IMR-90 (cell line): ENCODE measurements around the gene A4GALT. TPM values are rescaled to one million over a fixed set of nuclear protein-coding genes. Genes with fewer than 3 reads are reported as not detected.

Experiments used
- ATAC-seq: fragments of 200-7000 bp; cut with Tn5 transposase; 2 replicates; pipeline ENCODE4 v1.9.1; 2020; ENCODE audit warnings: low read depth, mild to moderate bottlenecking, moderate library complexity
- BruUV-seq: library from RNA; stranded (reverse); fragments of 400-500 nt; replicated peaks from 2 replicates; lab custom pipeline; 2021; lab: Mats Ljungman, UMichigan
- CTCF ChIA-PET: fragments of 300-600 bp; formaldehyde crosslinking; extraction: SDS; loops from one replicate; lab custom pipeline; 2021; ENCODE audit warnings: antibody characterized with exemption; lab: Yijun Ruan, JAX
- POLR2A ChIA-PET: fragments of 300-600 bp; sonication (Branson Sonifier 250); formaldehyde crosslinking; loops from one replicate; lab custom pipeline; 2022; ENCODE audit warnings: antibody characterized with exemption; ENCODE audit not compliant: unreplicated experiment; lab: Charles Lee
- DNase-seq: peaks from one replicate; pipeline ENCODE4 v3.0.0; 2013
- H2AFZ ChIP-seq: replicated peaks from 2 replicates; pipeline ENCODE3; 2013; ENCODE audit warnings: low read length, mild to moderate bottlenecking; ENCODE audit not compliant: poor library complexity
- H2AK5ac ChIP-seq: 2 replicates; pipeline ENCODE4 v1.6.1; 2013; ENCODE audit warnings: low read depth, low read length, inconsistent platforms
- H2AK9ac ChIP-seq: replicated peaks from 2 replicates; pipeline ENCODE3; 2013; ENCODE audit warnings: mild to moderate bottlenecking, low read depth, low read length, moderate library complexity; ENCODE audit not compliant: poor library complexity
- H2BK120ac ChIP-seq: 2 replicates; pipeline ENCODE4 v1.6.1; 2013; ENCODE audit warnings: low read depth, low read length, inconsistent platforms
- H2BK15ac ChIP-seq: 3 replicates; pipeline ENCODE4 v1.6.1; 2013; ENCODE audit warnings: low read depth, low read length, inconsistent platforms
- H2BK20ac ChIP-seq: 2 replicates; pipeline ENCODE4 v1.6.1; 2013; ENCODE audit warnings: low read depth, mild to moderate bottlenecking, inconsistent platforms, low read length, moderate library complexity
- H2BK5ac ChIP-seq: 2 replicates; pipeline ENCODE4 v1.6.1; 2013; ENCODE audit warnings: mild to moderate bottlenecking, low read depth, low read length, inconsistent platforms; ENCODE audit not compliant: poor library complexity, severe bottlenecking
- H3K14ac ChIP-seq: replicated peaks from 2 replicates; pipeline ENCODE4 v1.6.1; 2013; ENCODE audit warnings: low read depth, low read length, inconsistent platforms
- H3K18ac ChIP-seq: 2 replicates; pipeline ENCODE4 v1.6.1; 2013; ENCODE audit warnings: low read depth, low read length, control low read depth
- H3K23ac ChIP-seq: 2 replicates; pipeline ENCODE4 v1.6.1; 2013; ENCODE audit warnings: low read depth, low read length, inconsistent platforms
- H3K27ac ChIP-seq: 2 replicates; pipeline ENCODE4 v1.5.1; 2013; ENCODE audit warnings: mild to moderate bottlenecking, control low read depth, low read length; ENCODE audit not compliant: insufficient read depth
- H3K27me3 ChIP-seq: 2 replicates; pipeline ENCODE4 v1.6.1; 2013; ENCODE audit warnings: low read length; ENCODE audit not compliant: control insufficient read depth, insufficient read depth
- H3K36me3 ChIP-seq: 2 replicates; pipeline ENCODE4 v1.6.1; 2013; ENCODE audit warnings: low read length, mixed read lengths; ENCODE audit not compliant: control insufficient read depth, insufficient read depth
- H3K4ac ChIP-seq: 2 replicates; pipeline ENCODE4 v1.6.1; 2013; ENCODE audit warnings: low read depth, low read length, inconsistent platforms
- H3K4me1 ChIP-seq: 2 replicates; pipeline ENCODE4 v1.6.1; 2013; ENCODE audit warnings: low read length, mixed read lengths; ENCODE audit not compliant: control insufficient read depth, insufficient read depth
- H3K4me2 ChIP-seq: 2 replicates; pipeline ENCODE4 v1.6.1; 2013; ENCODE audit warnings: low read depth, mild to moderate bottlenecking, control low read depth, low read length, moderate library complexity
- H3K4me3 ChIP-seq: 2 replicates; pipeline ENCODE4 v1.5.1; 2013; ENCODE audit warnings: low read depth, mild to moderate bottlenecking, control low read depth, low read length, moderate library complexity; ENCODE audit not compliant: insufficient read depth
- H3K56ac ChIP-seq: 2 replicates; pipeline ENCODE4 v1.6.1; 2013; ENCODE audit warnings: low read length, inconsistent platforms; ENCODE audit not compliant: insufficient read depth; ENCODE audit errors: extremely low read depth
- H3K79me1 ChIP-seq, 2 experiments: 2 replicates each; pipeline ENCODE4 v1.6.1; 2013; ENCODE audit warnings: low read length in 2 of 2, inconsistent platforms in 1 of 2, low read depth in 1 of 2
- H3K9ac ChIP-seq: 2 replicates; pipeline ENCODE4 v1.6.1; 2013; ENCODE audit warnings: low read depth, low read length, control low read depth
- H3K9me1 ChIP-seq: 2 replicates; pipeline ENCODE4 v1.6.1; 2013; ENCODE audit warnings: low read length, inconsistent platforms; ENCODE audit not compliant: insufficient read depth
- H3K9me3 ChIP-seq: 2 replicates; pipeline ENCODE4 v1.6.1; 2013; ENCODE audit warnings: low read length; ENCODE audit not compliant: control insufficient read depth, insufficient read depth
- H4K20me1 ChIP-seq: 2 replicates; pipeline ENCODE4 v1.6.1; 2013; ENCODE audit warnings: low read length, inconsistent platforms; ENCODE audit not compliant: insufficient read depth
- H4K5ac ChIP-seq: 2 replicates; pipeline ENCODE4 v1.6.1; 2013; ENCODE audit warnings: mild to moderate bottlenecking, low read depth, low read length, control low read depth
- H4K8ac ChIP-seq, 2 experiments: 2 replicates each; pipeline ENCODE4 v1.6.1; 2013; ENCODE audit warnings: low read depth in 2 of 2, low read length in 2 of 2, control low read depth in 1 of 2, inconsistent platforms in 1 of 2
- H4K91ac ChIP-seq: 2 replicates; pipeline ENCODE4 v1.6.1; 2013; ENCODE audit warnings: low read depth, low read length, inconsistent platforms; ENCODE audit not compliant: insufficient read depth
- BHLHE40 ChIP-seq: fragments of 150-350 bp; IDR thresholded peaks from 2 replicates; pipeline ENCODE4 v1.6.1; 2016; ENCODE audit warnings: mild to moderate bottlenecking, low read depth, low read length
- CHD1 ChIP-seq: IDR thresholded peaks from 2 replicates; pipeline ENCODE4 v1.6.1; 2012; ENCODE audit warnings: low read depth, low read length, improper control_type of control experiment
- FOS ChIP-seq: fragments of 150-350 bp; IDR thresholded peaks from 2 replicates; pipeline ENCODE4 v1.6.1; 2016; ENCODE audit warnings: low read depth, low read length
- MAFK ChIP-seq: IDR thresholded peaks from 2 replicates; pipeline ENCODE4 v1.6.1; 2012; ENCODE audit warnings: low read depth, low read length, improper control_type of control experiment
- RAD21 ChIP-seq: IDR thresholded peaks from 2 replicates; pipeline ENCODE4 v1.6.1; 2012; ENCODE audit warnings: low read length, improper control_type of control experiment
- SMC3 ChIP-seq: fragments of 150-350 bp; IDR thresholded peaks from 2 replicates; pipeline ENCODE4 v1.6.1; 2016; ENCODE audit warnings: low read depth, mild to moderate bottlenecking, antibody characterized with exemption, low read length, moderate library complexity
- USF2 ChIP-seq: fragments of 150-350 bp; IDR thresholded peaks from 2 replicates; pipeline ENCODE4 v1.6.1; 2017; ENCODE audit warnings: mild to moderate bottlenecking, antibody characterized with exemption, low read length, low read depth
- WGBS, 2 experiments: methylation state at CpG; one replicate each; pipeline versions ENCODE4 v1.1.5 to v1.1.7; 2013; ENCODE audit warnings: missing lambda C conversion rate in 2 of 2; ENCODE audit not compliant: insufficient read length in 1 of 2; ENCODE audit errors: extremely low coverage in 2 of 2; 5-methylcytosine and 5-hydroxymethylcytosine counted together
- dilution Hi-C: fragments of 300-500 bp; cut with HindIII; formaldehyde crosslinking; loops from one replicate; pipeline ENCODE4 v1.14.3; 2018; ENCODE audit warnings: low sequenced_read_pairs; ENCODE audit not compliant: unreplicated experiment
- in situ Hi-C: fragments of 300-500 bp; cut with MboI; formaldehyde crosslinking; loops from 3 replicates; pipeline ENCODE4 v1.14.3; 2019; ENCODE audit warnings: low sequenced_read_pairs, inconsistent platforms, mixed read lengths
- intact Hi-C: fragments of 100-400 bp; cut with micrococcal nuclease; formaldehyde crosslinking; loops from 2 replicates; pipeline ENCODE4 v1.10.0; 2022
- polyA plus RNA-seq, 3 experiments: library from polyadenylated mRNA; depleted of rRNA; stranded (reverse); fragments of >200 nt; gene quantifications; 2 replicates each; pipeline ENCODE4 v1.2.3, GENCODE V29; 2012; ENCODE audit warnings: low replicate concordance in 1 of 3
- total RNA-seq: library from RNA; depleted of rRNA; stranded (reverse); fragments of >200 nt; gene quantifications from 2 replicates; pipeline ENCODE4 v1.2.3, GENCODE V29; 2012
- TF ChIP-seq, protein P1 (sequence below): conservative IDR thresholded peaks from 2 replicates; pipeline ENCODE4 v1.5.1; 2012; ENCODE audit warnings: mild to moderate bottlenecking, low read depth, low read length, improper control_type of control experiment

A4GALT gene
- total and polyA plus RNA-seq, 2 of the 4 experiments (the other 2 are of a cell fraction): 1.6 to 6.1 TPM

DNA sequence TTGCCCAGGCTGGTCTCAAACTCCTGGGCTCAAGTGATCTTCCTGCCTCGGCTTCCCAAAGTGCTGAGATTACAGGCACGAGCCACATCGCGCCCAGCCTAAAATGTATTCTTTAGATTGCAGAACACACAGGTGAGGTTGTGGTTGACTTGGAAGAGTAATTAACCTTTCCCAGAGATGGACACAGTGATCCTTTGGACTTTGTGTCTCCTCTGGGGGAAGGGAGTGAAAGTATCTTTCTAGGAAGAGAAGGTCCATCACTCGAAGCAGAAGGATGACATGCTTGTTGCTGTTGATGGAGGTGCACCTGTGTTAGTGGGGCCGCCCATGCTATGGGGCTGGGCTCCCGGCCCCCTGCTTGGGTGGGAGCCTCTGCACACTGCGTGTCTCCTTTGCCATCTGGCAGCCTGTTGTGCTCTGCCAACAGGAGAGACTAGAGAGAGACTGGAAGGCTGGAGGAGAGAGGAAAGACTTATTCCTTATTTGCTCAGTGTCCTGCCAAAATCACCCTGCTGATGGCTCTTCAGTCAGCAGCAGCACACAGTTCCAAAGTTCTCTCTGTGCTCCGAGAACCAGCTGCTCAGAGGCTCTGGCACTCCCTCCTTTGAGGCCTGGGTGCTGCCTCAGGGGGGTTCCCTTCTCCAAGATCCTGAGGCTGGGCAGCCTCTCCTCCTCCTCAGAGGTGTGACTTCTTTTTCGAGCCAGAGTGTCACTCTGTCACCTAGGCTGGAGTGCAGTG, 38.4 kb downstream of the A4GALT start (continued):
- TF ChIP-seq RAD21: no peak
- no peak for TF ChIP-seq MAFK

GRCh38 chr22:42680648-42681047, 40.0 kb downstream of the A4GALT start:
- H3K23ac ChIP-seq: peak overlapping the region; percentile 96
- peaks cover 16% of the 10 kb centered on the region for H3K4me1 ChIP-seq
- no peaks in the 10 kb centered on the region for H3K27me3 ChIP-seq
- H3K14ac ChIP-seq: peak overlapping the region; percentile 94
- peak overlapping the region; percentile 30 for H3K4me2 ChIP-seq
- TF ChIP-seq FOS (peak; percentile 97), CHD1 (no peak), SMC3 (peak; percentile 28), USF2 (no peak; the same call in 1 of the 2 replicates), BHLHE40 (0 out of 2 replicates have a peak, but pooled peaks have one; percentile 48)
- TF ChIP-seq, protein P1, sequence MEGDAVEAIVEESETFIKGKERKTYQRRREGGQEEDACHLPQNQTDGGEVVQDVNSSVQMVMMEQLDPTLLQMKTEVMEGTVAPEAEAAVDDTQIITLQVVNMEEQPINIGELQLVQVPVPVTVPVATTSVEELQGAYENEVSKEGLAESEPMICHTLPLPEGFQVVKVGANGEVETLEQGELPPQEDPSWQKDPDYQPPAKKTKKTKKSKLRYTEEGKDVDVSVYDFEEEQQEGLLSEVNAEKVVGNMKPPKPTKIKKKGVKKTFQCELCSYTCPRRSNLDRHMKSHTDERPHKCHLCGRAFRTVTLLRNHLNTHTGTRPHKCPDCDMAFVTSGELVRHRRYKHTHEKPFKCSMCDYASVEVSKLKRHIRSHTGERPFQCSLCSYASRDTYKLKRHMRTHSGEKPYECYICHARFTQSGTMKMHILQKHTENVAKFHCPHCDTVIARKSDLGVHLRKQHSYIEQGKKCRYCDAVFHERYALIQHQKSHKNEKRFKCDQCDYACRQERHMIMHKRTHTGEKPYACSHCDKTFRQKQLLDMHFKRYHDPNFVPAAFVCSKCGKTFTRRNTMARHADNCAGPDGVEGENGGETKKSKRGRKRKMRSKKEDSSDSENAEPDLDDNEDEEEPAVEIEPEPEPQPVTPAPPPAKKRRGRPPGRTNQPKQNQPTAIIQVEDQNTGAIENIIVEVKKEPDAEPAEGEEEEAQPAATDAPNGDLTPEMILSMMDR: no peak
- ATAC-seq (peak; percentile 94), DNase-seq (peak; percentile 98)
- peak overlapping the region; percentile 98 for H4K5ac ChIP-seq
- no peaks in the 10 kb centered on the region for H4K20me1 ChIP-seq
- peak overlapping the region; percentile 95 for H2BK120ac ChIP-seq
- H2BK15ac ChIP-seq: peak overlapping the region; percentile 89
- no peaks in the 10 kb centered on the region for H3K36me3 ChIP-seq
- 100% methylated on average over 2 of the region's 8 CpGs; no CpG with 5 or more reads in 1 of the 2 experiments for WGBS, 2 experiments
- H3K9ac ChIP-seq: no peak overlapping the region
- peak overlapping the region; percentile 89 for H4K91ac ChIP-seq
- H2AK9ac ChIP-seq: peak overlapping the region; percentile 95
- intact Hi-C loops (no loop called here), dilution Hi-C loops (no loop called here), in situ Hi-C loops (no loop called here)
- H3K4ac ChIP-seq: peak overlapping the region; percentile 94
- H3K56ac ChIP-seq: peak overlapping the region; percentile 56; the same call in 1 of the 2 replicates
- ChIA-PET POLR2A (no interaction called here), CTCF (no interaction called here)
- peak overlapping the region; percentile 61 to 98 for H4K8ac ChIP-seq
- peaks cover 0 to 3% of the 10 kb centered on the region in 2 experiments; a peak in 1 of 4 replicates for H3K79me1 ChIP-seq
- H3K27ac ChIP-seq: peak overlapping the region; percentile 86
- H3K9me1 ChIP-seq: peaks cover 18% of the 10 kb centered on the region
- H2BK5ac ChIP-seq: peak overlapping the region; percentile 98
- peaks cover 2% of the 10 kb centered on the region for H3K9me3 ChIP-seq
- H3K18ac ChIP-seq: peak overlapping the region; percentile 92
- H2AK5ac ChIP-seq: peak overlapping the region; percentile 90
- H3K4me3 ChIP-seq: no peak overlapping the region
- peak overlapping the region; percentile 91 for H2AFZ ChIP-seq
- H2BK20ac ChIP-seq: peak overlapping the region; percentile 91
- BruUV-seq: no TSS peak
